22Rv1 (cell line): ENCODE data around the gene NOS1AP.

Source experiments
- ZFX ChIP-seq: fragments of 450-650 bp; IDR thresholded peaks from 2 replicates; pipeline ENCODE4 v1.6.1; 2017; ENCODE audit warnings: antibody characterized with exemption, borderline replicate concordance
- TF ChIP-seq, protein P1 (sequence below): fragments of 450-650 bp; IDR thresholded peaks from 2 replicates; pipeline ENCODE4 v1.5.1; 2017; ENCODE audit warnings: mild to moderate bottlenecking

DNA sequence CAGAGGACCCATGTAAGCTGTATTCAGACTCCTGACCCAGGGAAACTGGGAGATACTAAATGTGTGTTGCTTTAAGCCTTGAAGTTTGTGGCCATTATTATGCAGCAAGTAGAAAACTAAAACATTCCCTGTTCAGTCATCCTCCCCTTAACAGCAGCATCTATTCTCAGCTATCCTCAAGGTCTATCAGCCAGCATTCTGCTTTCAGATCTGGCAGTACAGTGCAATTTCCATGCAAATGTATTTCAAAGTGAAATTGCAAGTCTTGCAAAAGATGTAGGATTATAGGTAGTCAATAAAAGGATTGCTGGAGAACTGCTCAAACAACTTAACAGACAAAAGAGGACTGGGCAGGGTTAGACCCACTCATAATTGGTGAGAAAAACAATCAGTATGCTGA is 111.3 kb downstream of the NOS1AP start:
- TF ChIP-seq, protein P1, sequence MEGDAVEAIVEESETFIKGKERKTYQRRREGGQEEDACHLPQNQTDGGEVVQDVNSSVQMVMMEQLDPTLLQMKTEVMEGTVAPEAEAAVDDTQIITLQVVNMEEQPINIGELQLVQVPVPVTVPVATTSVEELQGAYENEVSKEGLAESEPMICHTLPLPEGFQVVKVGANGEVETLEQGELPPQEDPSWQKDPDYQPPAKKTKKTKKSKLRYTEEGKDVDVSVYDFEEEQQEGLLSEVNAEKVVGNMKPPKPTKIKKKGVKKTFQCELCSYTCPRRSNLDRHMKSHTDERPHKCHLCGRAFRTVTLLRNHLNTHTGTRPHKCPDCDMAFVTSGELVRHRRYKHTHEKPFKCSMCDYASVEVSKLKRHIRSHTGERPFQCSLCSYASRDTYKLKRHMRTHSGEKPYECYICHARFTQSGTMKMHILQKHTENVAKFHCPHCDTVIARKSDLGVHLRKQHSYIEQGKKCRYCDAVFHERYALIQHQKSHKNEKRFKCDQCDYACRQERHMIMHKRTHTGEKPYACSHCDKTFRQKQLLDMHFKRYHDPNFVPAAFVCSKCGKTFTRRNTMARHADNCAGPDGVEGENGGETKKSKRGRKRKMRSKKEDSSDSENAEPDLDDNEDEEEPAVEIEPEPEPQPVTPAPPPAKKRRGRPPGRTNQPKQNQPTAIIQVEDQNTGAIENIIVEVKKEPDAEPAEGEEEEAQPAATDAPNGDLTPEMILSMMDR: no peak
- no peak for TF ChIP-seq ZFX
